ENCODE data around the gene C11orf24.

C11orf24 gene

GRCh38 chr11:68276861-68277260 is 5.1 kb upstream of the C11orf24 start:
- Histone ChIP-seq H4K20me1 (ENCODE audit: insufficient read depth, low read length) (no peaks in the 10 kb centered on the region), H3K79me2 (ENCODE audit: low read length) (no peaks in the 10 kb centered on the region), H3K4me1 (ENCODE audit: low read length) (peaks cover 11% of the 10 kb centered on the region), H3K27ac (ENCODE audit: low read length) (no peak overlapping the region), H3K9ac (ENCODE audit: low read length) (no peak overlapping the region), H3K9me3 (replicated peaks; ENCODE audit: insufficient read depth, low read length) (no peaks in the 10 kb centered on the region), H3K27me3 (replicated peaks; ENCODE audit: insufficient read depth, low read length) (no peaks in the 10 kb centered on the region), H3K4me3 (ENCODE audit: low read length) (no peak overlapping the region), H2AFZ (ENCODE audit: low read length) (no peak overlapping the region), H3K36me3 (replicated peaks; ENCODE audit: insufficient read depth, low read length) (no peaks in the 10 kb centered on the region), H3F3A (ENCODE audit: insufficient read depth, low read length) (peaks cover 24% of the 10 kb centered on the region), H3K4me2 (ENCODE audit: low read depth, low read length) (no peak overlapping the region), H3K9me2 (replicated peaks; ENCODE audit: insufficient read depth, low read length) (no peaks in the 10 kb centered on the region)
- DNase-seq = no peak
- TF ChIP-seq EZH2 (optimal IDR thresholded peaks at IDR 0.05; ENCODE audit: low read depth, low read length) (no peak), EZH2phosphoT487 (IDR thresholded peaks at IDR 0.05; ENCODE audit: low read length) (no peak)
- TF ChIP-seq, protein P1, sequence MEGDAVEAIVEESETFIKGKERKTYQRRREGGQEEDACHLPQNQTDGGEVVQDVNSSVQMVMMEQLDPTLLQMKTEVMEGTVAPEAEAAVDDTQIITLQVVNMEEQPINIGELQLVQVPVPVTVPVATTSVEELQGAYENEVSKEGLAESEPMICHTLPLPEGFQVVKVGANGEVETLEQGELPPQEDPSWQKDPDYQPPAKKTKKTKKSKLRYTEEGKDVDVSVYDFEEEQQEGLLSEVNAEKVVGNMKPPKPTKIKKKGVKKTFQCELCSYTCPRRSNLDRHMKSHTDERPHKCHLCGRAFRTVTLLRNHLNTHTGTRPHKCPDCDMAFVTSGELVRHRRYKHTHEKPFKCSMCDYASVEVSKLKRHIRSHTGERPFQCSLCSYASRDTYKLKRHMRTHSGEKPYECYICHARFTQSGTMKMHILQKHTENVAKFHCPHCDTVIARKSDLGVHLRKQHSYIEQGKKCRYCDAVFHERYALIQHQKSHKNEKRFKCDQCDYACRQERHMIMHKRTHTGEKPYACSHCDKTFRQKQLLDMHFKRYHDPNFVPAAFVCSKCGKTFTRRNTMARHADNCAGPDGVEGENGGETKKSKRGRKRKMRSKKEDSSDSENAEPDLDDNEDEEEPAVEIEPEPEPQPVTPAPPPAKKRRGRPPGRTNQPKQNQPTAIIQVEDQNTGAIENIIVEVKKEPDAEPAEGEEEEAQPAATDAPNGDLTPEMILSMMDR (IDR thresholded peaks at IDR 0.05; ENCODE audit: low read length) = no peak

DNA sequence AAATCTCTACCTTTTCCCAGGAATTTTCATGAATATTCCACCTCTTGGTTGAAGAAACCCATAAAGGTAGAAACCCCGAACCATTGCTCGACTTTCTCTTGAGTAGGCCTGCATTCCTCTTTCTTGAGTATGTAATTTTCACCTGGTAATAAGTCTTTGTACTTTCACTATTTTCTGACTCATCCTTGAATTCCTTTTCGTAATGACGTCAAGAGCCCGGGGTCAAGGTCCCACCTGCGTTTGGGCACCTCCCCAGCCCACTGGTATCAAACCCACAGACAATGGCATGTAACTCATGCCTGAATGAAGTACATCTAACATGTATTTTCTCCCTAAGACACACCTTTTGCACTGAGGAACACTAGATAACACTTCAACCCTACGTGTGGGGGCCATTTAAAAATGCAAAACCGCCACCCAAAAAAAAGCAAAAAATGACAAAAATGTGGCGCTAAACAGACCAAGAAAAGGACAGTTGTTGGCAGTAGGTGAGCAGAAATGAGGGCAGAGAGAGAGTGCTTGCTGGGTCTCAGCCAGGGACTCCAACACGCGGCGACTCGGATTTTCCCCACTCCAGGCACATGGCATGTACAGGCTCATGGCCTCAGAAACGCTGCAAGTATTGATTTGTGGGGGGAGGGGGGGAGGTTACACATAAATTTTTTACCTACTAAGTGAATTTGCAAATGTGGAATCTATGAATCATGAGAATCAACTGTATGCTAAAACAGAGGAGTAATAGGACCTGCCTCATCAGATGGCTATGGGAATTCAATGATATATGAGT is 4.1 kb upstream of the C11orf24 start:
- Histone ChIP-seq H3K9me2 (replicated peaks; ENCODE audit: insufficient read depth, low read length) (no peaks in the 10 kb centered on the region), H3F3A (ENCODE audit: insufficient read depth, low read length) (peaks cover 20% of the 10 kb centered on the region), H3K27me3 (replicated peaks; ENCODE audit: insufficient read depth, low read length) (no peaks in the 10 kb centered on the region), H3K9me3 (replicated peaks; ENCODE audit: insufficient read depth, low read length) (no peaks in the 10 kb centered on the region), H3K4me3 (ENCODE audit: low read length) (no peak overlapping the region), H3K79me2 (ENCODE audit: low read length) (peaks cover 8% of the 10 kb centered on the region), H3K4me2 (ENCODE audit: low read depth, low read length) (no peak overlapping the region), H3K36me3 (replicated peaks; ENCODE audit: insufficient read depth, low read length) (no peaks in the 10 kb centered on the region), H4K20me1 (ENCODE audit: insufficient read depth, low read length) (no peaks in the 10 kb centered on the region), H2AFZ (ENCODE audit: low read length) (no peak overlapping the region), H3K27ac (ENCODE audit: low read length) (no peak overlapping the region), H3K4me1 (ENCODE audit: low read length) (peaks cover 12% of the 10 kb centered on the region), H3K9ac (ENCODE audit: low read length) (no peak overlapping the region)
- TF ChIP-seq EZH2phosphoT487 (IDR thresholded peaks at IDR 0.05; ENCODE audit: low read length) (no peak), EZH2 (optimal IDR thresholded peaks at IDR 0.05; ENCODE audit: low read depth, low read length) (no peak)
- TF ChIP-seq, protein P1 (IDR thresholded peaks at IDR 0.05; ENCODE audit: low read length) = no peak
- no peak for DNase-seq

DNA sequence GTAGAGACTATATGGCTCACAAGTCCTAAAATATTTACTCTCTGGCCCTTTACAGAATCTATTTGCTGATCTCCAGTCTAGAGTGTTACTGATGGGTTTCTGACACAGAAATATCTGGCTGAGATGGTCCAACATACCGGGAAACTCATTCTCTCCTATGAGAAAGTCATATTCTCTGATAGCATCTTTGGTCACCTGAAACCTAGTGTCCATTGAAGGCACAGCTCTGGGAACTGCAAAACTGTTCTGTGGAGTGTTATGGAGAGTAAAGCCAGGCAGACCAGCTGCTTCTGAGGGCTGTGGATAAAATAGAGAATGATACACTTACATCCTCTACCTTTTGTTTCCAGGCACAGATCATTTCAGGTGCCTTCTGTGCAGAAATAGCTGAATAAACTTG is 2.5 kb upstream of the C11orf24 start:
- TF ChIP-seq, protein P1 (IDR thresholded peaks at IDR 0.05; ENCODE audit: low read length) = no peak
- TF ChIP-seq EZH2phosphoT487 (IDR thresholded peaks at IDR 0.05; ENCODE audit: low read length) = no peak
- TF ChIP-seq EZH2 (optimal IDR thresholded peaks at IDR 0.05; ENCODE audit: low read depth, low read length) = no peak
- H3K4me1 ChIP-seq (ENCODE audit: low read length) = peaks cover 24% of the 10 kb centered on the region
- DNase-seq = no peak

More for the DNA sequence above, 2.5 kb upstream of the C11orf24 start:
- H3K27me3 ChIP-seq (replicated peaks; ENCODE audit: insufficient read depth, low read length) = no peaks in the 10 kb centered on the region
- H3K4me3 ChIP-seq (ENCODE audit: low read length) = no peak overlapping the region
- H3K79me2 ChIP-seq (ENCODE audit: low read length) = peaks cover 24% of the 10 kb centered on the region
- peaks cover 20% of the 10 kb centered on the region for H3F3A ChIP-seq (ENCODE audit: insufficient read depth, low read length)
- no peak overlapping the region for H2AFZ ChIP-seq (ENCODE audit: low read length)
- H3K27ac ChIP-seq (ENCODE audit: low read length) = no peak overlapping the region; the same call in 1 of the 2 replicates
- no peaks in the 10 kb centered on the region for H3K36me3 ChIP-seq (replicated peaks; ENCODE audit: insufficient read depth, low read length)
- H3K4me2 ChIP-seq (ENCODE audit: low read depth, low read length) = no peak overlapping the region
- H3K9me3 ChIP-seq (replicated peaks; ENCODE audit: insufficient read depth, low read length) = no peaks in the 10 kb centered on the region
- no peak overlapping the region for H3K9ac ChIP-seq (ENCODE audit: low read length)
- no peaks in the 10 kb centered on the region for H4K20me1 ChIP-seq (ENCODE audit: insufficient read depth, low read length)
- H3K9me2 ChIP-seq (replicated peaks; ENCODE audit: insufficient read depth, low read length) = no peaks in the 10 kb centered on the region
